ENCODE data around the gene SART1.
A peak's percentile ranks its signal among the peaks of the same experiment; 100 is the strongest.
"Not testable (repeated sequence)": the region's sequence is repeated elsewhere in the genome, so short reads cannot be mapped to it uniquely, and the experiment has no call there.

Gene SART1

GRCh38 chr11:66022401-66023185 is 61.1 kb downstream of the SART1 start:
- peak; percentile 88 for DNase-seq

GRCh38 chr11:66023186-66023440 is 61.6 kb downstream of the SART1 start:
- not testable (repeated sequence) for DNase-seq

DNA sequence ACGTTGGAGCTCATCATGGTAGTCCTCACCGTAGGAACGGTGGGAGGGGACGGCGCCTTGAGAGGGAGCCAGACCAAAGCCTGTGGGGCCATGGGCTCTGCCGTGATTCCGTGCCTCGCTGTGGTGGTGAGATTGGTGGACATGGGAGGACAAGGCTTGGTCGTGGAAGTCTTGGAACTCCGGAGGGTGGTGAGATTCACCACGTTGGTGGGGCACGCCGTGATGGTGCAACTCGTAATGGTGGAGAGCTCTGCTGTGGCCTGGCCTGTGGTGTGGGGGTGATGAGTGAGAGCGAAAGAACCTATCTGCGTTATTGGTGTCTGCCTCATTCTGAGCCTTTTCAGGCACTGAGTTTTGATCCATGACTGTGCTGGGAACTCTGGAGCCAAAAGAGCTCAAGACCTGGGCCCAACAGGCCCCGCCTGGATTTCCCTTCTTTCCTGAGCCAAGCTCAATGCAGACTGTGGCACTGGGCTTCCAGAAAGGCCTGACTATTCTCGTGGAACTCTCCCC is 64.5 kb downstream of the SART1 start, which contains the start of gene CATSPER1:
TSS of gene CATSPER1 (minus strand) at position 463 of the 513 bp plus-strand sequence. CDS start at position 363, 100 bp downstream.
- DNase-seq: no peak

Data from activated CD4-positive, alpha-beta T cell treated with anti-CD3 and anti-CD28 coated beads for 48 hours (primary cell).